ENCODE results near the gene LAMTOR1. TPM values are rescaled to one million over a fixed set of nuclear protein-coding genes. Genes with fewer than 3 reads are reported as not detected.

LAMTOR1 gene
- total and polyA plus RNA-seq, 2 experiments from 2014 or later = 100 to 180 TPM

- peaks cover 20% of the 10 kb centered on the region for H3K4me1 ChIP-seq (ENCODE audit: low read depth)
- no peaks in the 10 kb centered on the region for H3K9me3 ChIP-seq (ENCODE audit: low read depth)
- no peak for DNase-seq (ENCODE audit: low read depth in 1 of 2, low spot score in 1 of 2)
- no peak overlapping the region for H3K4me3 ChIP-seq
- H3K27me3 ChIP-seq = no peaks in the 10 kb centered on the region
- H3K36me3 ChIP-seq = no peaks in the 10 kb centered on the region
- no peak for TF ChIP-seq CTCF (IDR thresholded peaks at IDR 0.05; ENCODE audit: low read depth, low read length)
- H3K27ac ChIP-seq = no peak overlapping the region
Measured at GRCh38 chr11:72067266-72067665, 35.8 kb downstream of the LAMTOR1 start.

GRCh38 chr11:72066855-72067254, 36.2 kb downstream of the LAMTOR1 start:
- Histone ChIP-seq H3K27me3 (no peaks in the 10 kb centered on the region), H3K9me3 (ENCODE audit: low read depth) (no peaks in the 10 kb centered on the region), H3K4me1 (ENCODE audit: low read depth) (peaks cover 16% of the 10 kb centered on the region), H3K36me3 (no peaks in the 10 kb centered on the region), H3K27ac (no peak overlapping the region), H3K4me3 (no peak overlapping the region)
- DNase-seq (ENCODE audit: low read depth in 1 of 2, low spot score in 1 of 2) = no peak
- TF ChIP-seq CTCF (IDR thresholded peaks at IDR 0.05; ENCODE audit: low read depth, low read length) = no peak

GRCh38 chr11:72061739-72062396, 41.2 kb downstream of the LAMTOR1 start:
- Histone ChIP-seq H3K4me3 (no peak overlapping the region), H3K36me3 (no peaks in the 10 kb centered on the region), H3K27me3 (no peaks in the 10 kb centered on the region), H3K9me3 (ENCODE audit: low read depth) (no peaks in the 10 kb centered on the region), H3K4me1 (ENCODE audit: low read depth) (no peaks in the 10 kb centered on the region), H3K27ac (no peak overlapping the region)
- TF ChIP-seq CTCF (IDR thresholded peaks at IDR 0.05; ENCODE audit: low read depth, low read length) = no peak
- no peak for DNase-seq (ENCODE audit: low read depth in 1 of 2, low spot score in 1 of 2)

GRCh38 chr11:72058416-72059034, 44.6 kb downstream of the LAMTOR1 start:
- no peaks in the 10 kb centered on the region for H3K9me3 ChIP-seq (ENCODE audit: low read depth)
- H3K4me3 ChIP-seq = no peak overlapping the region
- H3K27ac ChIP-seq = no peak overlapping the region
- no peak for DNase-seq (ENCODE audit: low read depth in 1 of 2, low spot score in 1 of 2)
- no peaks in the 10 kb centered on the region for H3K4me1 ChIP-seq (ENCODE audit: low read depth)
- H3K36me3 ChIP-seq = no peaks in the 10 kb centered on the region
- H3K27me3 ChIP-seq = no peaks in the 10 kb centered on the region
- no peak for TF ChIP-seq CTCF (IDR thresholded peaks at IDR 0.05; ENCODE audit: low read depth, low read length)

GRCh38 chr11:72048766-72049460, 54.2 kb downstream of the LAMTOR1 start:
- no peak overlapping the region for H3K4me3 ChIP-seq
- peak in 1 of 2 donors; percentile 19 for DNase-seq (ENCODE audit: low read depth in 1 of 2, low spot score in 1 of 2)
- TF ChIP-seq CTCF (IDR thresholded peaks at IDR 0.05; ENCODE audit: low read depth, low read length) = no peak
- H3K27ac ChIP-seq = peak overlapping the region; percentile 48
- no peaks in the 10 kb centered on the region for H3K27me3 ChIP-seq
- no peaks in the 10 kb centered on the region for H3K36me3 ChIP-seq
- H3K9me3 ChIP-seq (ENCODE audit: low read depth) = no peaks in the 10 kb centered on the region
- H3K4me1 ChIP-seq (ENCODE audit: low read depth) = no peaks in the 10 kb centered on the region

Other genes starting within 250 kb of the LAMTOR1 start
- gene DEFB131B, start 224.8 kb downstream of the LAMTOR1 start, total RNA-seq = not detected in 2 replicates
- not detected in 2 replicates for gene DEFB131B, start 224.8 kb downstream of the LAMTOR1 start, polyA plus RNA-seq
- 8.0 and 8.8 TPM in 2 replicates for gene XNDC1N, start 174.7 kb downstream of the LAMTOR1 start, total RNA-seq
- 6.3 and 7.9 TPM in 2 replicates for gene XNDC1N, start 174.7 kb downstream of the LAMTOR1 start, polyA plus RNA-seq
- 27.7 and 28.6 TPM in 2 replicates for gene RNF121, start 174.3 kb downstream of the LAMTOR1 start, total RNA-seq
- gene RNF121, start 174.3 kb downstream of the LAMTOR1 start, polyA plus RNA-seq = 16.2 and 16.8 TPM in 2 replicates
- gene IL18BP, start 104.4 kb downstream of the LAMTOR1 start, total RNA-seq = 3.5 and 7.3 TPM in 2 replicates
- 1.2 and 2.8 TPM in 2 replicates for gene IL18BP, start 104.4 kb downstream of the LAMTOR1 start, polyA plus RNA-seq
- gene NUMA1, start 22.8 kb downstream of the LAMTOR1 start, total RNA-seq = 189 and 417 TPM in 2 replicates
- gene NUMA1, start 22.8 kb downstream of the LAMTOR1 start, polyA plus RNA-seq = 119 and 161 TPM in 2 replicates
- gene LRRC51, start 22.4 kb downstream of the LAMTOR1 start, total RNA-seq = 4.3 and 5.4 TPM in 2 replicates
- gene LRRC51, start 22.4 kb downstream of the LAMTOR1 start, polyA plus RNA-seq = 5.6 and 7.3 TPM in 2 replicates
- gene TOMT, start 2.6 kb upstream of the LAMTOR1 start, total RNA-seq = not detected in 2 replicates
- not detected in 2 replicates for gene TOMT, start 2.6 kb upstream of the LAMTOR1 start, polyA plus RNA-seq
- 49.9 and 54.2 TPM in 2 replicates for gene ANAPC15, start 9.4 kb upstream of the LAMTOR1 start, total RNA-seq
- 59.7 and 101 TPM in 2 replicates for gene ANAPC15, start 9.4 kb upstream of the LAMTOR1 start, polyA plus RNA-seq
- gene FOLR3, start 32.4 kb upstream of the LAMTOR1 start, total RNA-seq = not detected in 2 replicates
- not detected in 2 replicates for gene FOLR3, start 32.4 kb upstream of the LAMTOR1 start, polyA plus RNA-seq
- gene FOLR1, start 88.8 kb upstream of the LAMTOR1 start, total RNA-seq = 0.88 and 1.8 TPM in 2 replicates
- 3.1 and 3.9 TPM in 2 replicates for gene FOLR1, start 88.8 kb upstream of the LAMTOR1 start, polyA plus RNA-seq
- gene FOLR2, start 113.5 kb upstream of the LAMTOR1 start, total RNA-seq = not detected in 2 replicates
- gene FOLR2, start 113.5 kb upstream of the LAMTOR1 start, polyA plus RNA-seq = not detected in 2 replicates
- 178 and 182 TPM in 2 replicates for gene INPPL1, start 121.5 kb upstream of the LAMTOR1 start, total RNA-seq
- gene INPPL1, start 121.5 kb upstream of the LAMTOR1 start, polyA plus RNA-seq = 130 and 156 TPM in 2 replicates
- 0.30 and 0.92 TPM in 2 replicates for gene PHOX2A, start 140.9 kb upstream of the LAMTOR1 start, total RNA-seq
- 0.50 TPM in 1 of 2 replicates, not detected in the other for gene PHOX2A, start 140.9 kb upstream of the LAMTOR1 start, polyA plus RNA-seq